ENCODE results near the gene ADPRM.
"Not testable (repeated sequence)": the region's sequence is repeated elsewhere in the genome, so short reads cannot be mapped to it uniquely, and the experiment has no call there.

Gene ADPRM, protein sequence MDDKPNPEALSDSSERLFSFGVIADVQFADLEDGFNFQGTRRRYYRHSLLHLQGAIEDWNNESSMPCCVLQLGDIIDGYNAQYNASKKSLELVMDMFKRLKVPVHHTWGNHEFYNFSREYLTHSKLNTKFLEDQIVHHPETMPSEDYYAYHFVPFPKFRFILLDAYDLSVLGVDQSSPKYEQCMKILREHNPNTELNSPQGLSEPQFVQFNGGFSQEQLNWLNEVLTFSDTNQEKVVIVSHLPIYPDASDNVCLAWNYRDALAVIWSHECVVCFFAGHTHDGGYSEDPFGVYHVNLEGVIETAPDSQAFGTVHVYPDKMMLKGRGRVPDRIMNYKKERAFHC

DNA sequence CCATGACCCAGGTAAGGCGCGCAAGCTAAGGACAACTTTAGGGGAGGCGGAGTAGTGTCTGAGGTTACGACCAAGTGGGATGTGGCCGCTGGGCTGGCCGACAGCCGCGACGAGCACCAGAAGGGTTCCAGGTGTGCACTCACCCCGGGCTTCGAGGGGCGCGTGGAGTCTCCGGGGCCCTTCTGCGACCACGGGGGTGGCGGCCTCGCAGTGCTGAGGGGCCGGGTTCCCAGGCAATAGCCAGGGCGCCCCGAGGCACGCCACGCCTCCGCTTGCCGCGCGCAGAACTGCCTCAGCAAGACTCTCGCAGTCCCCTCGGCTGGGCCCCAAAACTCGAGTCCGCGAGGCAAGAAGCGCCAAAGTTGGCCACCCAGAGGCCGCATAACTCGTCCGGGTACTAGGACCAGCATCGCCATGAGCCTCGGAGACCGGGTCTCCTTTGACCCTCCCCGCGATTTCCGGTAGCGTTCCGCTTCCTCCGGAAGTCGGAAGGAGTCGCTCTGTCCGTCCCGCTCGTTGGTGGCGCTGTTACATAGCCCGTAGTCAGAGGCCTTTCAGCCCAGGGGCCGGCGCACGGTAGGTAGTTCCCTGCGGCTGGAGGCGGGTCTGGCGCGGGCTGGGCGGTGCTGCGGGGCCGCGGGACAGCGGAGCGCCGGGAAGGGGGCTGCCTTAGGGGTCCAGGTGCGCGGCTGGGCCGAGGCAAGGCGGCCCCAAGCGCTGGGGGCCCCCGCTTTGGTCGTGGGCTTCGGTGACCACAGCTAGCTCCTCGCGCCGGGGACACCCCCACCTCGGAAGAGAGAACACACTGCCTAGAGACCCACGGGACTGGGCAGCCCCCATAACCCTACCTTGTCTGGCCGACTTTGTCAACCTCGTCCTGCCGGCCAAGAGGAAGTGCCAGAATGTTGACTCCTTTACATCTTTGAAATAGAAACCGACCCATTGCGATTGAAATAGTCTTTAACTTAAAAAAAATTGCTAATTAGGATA, at the start of gene ADPRM, which contains the start of gene SCO1:
ADPRM (plus strand) TSS at position 503 of the 990 bp plus-strand sequence. CDS start 7,333 bp downstream, outside the sequence.
SCO1 (minus strand) TSS at position 442 of the 990 bp plus-strand sequence; CDS start at position 416, 26 bp downstream.
- peak; percentile 93 for DNase-seq

GRCh38 chr17:10648381-10648780, 49.0 kb upstream of the ADPRM start:
- DNase-seq = no peak

- DNase-seq = no peak
Measured at GRCh38 chr17:10648956-10649355, 48.4 kb upstream of the ADPRM start.

GRCh38 chr17:10649602-10650001, 47.8 kb upstream of the ADPRM start:
- no peak for DNase-seq

DNA sequence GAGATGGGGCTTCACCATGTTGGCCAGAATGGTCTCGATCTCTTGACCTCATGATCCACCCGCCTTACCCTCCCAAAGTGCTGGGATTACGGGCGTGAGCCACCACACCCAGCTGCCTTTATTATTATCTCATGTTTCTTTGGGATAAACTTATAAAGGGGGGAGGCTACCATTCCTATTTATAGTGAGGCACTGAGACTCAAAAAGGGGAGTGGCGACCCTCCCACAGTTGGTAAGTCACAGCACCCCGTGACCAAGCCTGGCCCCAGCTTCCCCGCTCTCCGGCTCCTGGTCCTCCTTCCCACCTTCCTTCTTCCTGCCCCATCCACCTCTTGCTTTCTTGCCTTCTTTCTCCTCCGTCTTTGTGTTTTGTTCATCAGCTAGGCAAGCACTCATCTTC, 45.5 kb upstream of the ADPRM start:
- DNase-seq = no peak

DNA sequence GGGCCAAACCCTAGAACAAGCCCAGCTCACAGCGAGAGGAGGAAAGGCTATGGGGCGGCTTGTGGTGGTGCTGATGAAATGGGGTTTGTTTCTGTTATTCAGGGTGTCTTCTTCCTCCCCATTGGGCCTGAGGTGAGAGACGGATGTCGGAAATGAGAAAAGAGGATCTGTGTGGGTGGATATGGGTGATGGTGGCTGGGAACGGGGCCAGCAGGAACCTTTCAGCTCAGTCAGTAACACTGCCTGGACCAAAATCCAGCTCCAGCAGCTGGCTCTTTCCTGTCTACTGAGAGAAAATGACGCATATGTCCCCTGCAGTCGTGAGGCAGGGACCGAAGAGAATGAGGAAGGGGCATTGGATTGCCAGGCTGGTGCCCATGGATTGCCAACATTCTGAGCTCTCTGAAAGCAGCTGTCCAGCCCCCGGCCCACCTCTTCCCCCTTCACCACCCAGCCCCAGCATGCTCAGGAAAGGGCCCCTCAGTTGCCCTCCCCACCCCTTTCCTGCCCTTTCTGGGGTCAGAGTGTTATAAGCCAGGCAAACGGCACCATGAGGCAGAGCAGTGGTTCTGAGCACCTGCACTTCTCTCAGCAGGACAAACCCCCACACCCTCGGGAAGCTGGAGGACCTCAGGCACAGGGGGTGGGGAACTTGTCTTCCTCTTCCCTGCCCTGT, 44.3 kb upstream of the ADPRM start:
- peak; percentile 32 for DNase-seq

GRCh38 chr17:10653987-10654386, 43.4 kb upstream of the ADPRM start:
- no peak for DNase-seq

GRCh38 chr17:10657148-10657547, 40.2 kb upstream of the ADPRM start, which contains the start of gene MYH3:
TSS of gene MYH3 (minus strand) at chr17:10657309. CDS start at chr17:10655064, 2,245 bp downstream.
- no peak for DNase-seq

DNA sequence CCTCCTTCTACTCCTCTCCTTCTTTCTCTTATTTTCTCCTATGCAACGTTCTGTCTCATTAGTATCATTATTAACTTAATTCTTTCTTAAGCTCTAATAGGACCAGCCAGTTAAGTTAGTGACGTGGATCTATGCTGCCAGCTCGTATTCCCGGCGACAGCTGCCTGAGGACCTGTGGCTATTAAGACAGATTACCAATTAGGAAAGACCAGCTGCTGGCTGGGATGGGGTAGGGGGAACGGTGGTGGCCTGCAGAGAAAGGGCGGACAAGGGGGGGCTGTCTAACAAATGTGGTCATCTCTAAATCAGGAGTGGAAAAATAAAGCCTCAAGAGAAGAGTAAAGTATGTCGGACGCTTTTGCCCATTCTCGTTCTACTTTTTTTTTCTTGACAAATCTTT, 39.5 kb upstream of the ADPRM start:
- DNase-seq = no peak

DNA sequence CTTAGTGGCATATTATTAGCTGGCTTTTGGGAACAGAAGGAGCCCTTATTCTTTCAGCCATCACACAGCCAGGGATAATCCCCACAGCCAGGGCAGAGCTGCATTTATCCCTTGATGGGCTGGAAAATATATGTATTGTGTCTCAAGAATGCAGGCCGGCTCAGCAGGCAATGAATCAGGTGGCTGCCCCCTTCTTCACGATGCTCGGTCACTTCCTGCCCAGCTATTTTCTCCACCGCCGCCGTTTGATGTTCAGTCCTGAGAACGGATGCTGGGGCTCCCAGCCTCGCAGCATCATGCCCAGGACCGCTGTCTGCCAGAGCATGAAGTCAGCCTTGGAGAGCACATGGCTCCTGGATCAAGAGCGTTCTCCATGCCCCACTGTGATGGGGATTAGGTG, 36.0 kb upstream of the ADPRM start:
- DNase-seq = no peak

GRCh38 chr17:10663231-10663630, 34.2 kb upstream of the ADPRM start:
- DNase-seq = no peak

GRCh38 chr17:10664571-10664970, 32.8 kb upstream of the ADPRM start:
- DNase-seq = no peak

DNA sequence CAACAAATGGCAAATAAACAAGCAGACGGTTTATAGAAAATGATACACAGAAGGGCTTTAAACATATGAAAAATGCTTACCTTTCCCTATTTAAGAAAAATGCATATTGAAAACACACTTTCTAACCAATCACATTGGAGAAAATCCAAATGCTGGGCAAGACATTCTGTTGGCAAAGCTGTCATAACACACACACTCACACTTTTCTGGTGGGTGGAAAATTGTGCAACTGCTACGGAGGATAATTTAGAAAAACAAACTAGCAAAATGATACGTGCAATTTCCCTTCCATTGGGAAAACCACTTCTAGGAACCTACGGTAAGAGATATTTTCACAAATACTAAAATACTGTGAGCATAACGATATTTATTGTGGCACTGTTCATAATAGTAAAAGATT, 30.5 kb upstream of the ADPRM start:
- DNase-seq = no peak

DNA sequence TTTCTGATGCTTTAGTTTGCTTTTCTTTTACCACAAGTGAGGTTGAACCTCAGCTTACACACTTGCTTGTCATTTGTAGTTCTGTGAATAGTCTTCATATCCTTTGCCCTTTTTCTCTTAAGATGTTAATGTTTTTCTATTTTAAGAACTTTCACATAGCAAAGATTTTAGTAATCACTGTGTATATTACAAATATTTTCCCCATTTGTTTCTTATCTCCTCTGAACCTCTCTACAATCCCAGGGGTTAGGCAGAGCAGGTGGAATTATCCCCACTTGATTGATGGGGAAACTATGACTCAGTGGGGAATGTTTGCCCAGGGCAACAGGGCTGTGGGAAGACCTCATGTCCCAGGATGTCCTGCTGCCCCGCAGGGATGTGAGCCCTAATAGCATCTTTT, 28.6 kb upstream of the ADPRM start:
- no peak for DNase-seq

DNA sequence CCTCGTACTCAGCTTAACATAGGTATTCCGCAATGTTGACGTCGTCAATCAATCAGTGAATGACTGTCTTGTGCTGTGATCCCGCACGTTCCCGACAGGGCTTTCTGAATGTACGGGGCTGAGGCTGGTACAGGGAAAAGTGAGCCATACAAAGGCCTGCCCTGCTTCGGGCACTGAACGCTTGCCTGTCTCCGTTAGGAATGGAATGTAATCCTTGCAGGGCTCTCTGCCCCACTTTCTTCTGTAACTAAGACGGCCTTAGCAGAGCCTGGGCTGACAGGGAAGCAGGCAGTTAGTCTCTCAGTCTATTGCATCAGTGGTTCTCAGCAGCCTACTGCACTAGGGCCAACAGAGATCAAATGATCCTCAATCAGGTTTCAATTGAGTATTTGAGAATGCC, 24.1 kb upstream of the ADPRM start:
- DNase-seq = no peak

DNA sequence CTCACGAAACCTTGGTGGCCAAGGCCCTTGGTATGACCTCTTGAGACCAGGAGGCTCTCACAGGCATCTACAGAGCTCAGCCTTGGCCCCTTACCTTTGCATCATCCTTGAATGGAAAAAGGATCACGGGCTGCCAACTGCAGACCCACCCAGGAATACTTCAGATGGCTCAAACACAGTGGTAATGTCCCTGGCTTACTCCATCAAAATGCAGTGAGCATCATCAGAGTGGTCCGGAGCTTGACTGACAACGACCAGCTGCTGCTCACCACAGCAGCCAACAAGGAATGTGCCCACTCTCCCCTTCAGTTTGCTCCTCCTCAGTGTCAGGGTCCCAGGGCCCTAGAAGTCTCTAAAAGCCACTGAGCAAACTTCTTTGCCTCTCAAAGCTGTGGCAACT, 22.7 kb upstream of the ADPRM start:
- DNase-seq = no peak

DNA sequence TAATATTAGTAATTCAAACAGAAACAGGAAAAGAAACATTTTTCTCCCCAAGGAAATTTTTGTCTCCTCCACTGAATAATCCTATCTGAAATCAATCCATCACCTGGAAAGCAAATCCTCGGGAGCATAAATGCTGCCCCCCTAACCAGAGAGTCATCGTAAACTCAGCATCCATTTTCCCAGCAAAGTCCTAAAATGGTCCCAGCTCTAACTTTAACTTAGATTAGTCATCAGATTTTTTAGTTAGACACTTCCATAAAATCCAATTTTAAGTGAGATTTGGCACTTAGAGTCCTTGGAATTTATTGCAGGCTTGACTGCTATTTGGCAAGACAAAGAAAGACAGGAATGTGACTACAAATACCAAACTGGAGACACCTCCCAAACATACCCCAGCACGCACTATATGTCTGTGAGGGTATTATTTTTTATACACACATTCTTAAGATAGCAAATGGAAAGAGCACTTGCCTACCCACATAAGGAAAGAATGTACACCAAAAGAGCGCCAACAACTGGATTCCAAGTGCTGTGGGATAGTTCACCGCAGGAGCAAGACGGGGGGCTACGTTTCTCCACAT, 15.4 kb upstream of the ADPRM start:
- no peak for DNase-seq

DNA sequence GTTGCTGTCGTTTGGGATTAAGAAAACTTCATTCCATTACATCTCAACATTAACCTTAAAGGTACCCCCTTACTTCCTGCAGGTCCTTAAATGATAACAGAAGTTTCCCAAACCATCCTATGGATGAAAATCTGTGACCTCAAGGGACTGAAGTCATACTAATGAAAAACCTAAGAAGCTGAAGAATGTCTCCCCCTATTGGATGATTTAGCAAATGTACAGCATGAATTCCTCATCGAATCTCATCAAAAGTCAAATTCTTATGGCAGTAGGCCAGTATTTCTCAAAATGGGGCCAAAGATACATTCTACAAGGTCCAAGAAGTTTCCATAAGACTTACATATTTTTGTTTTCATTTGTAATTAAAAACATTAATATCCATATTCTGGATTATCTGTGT, 13.5 kb upstream of the ADPRM start:
- no peak for DNase-seq

- DNase-seq = no peak
Measured at GRCh38 chr17:10687499-10687898, 9.9 kb upstream of the ADPRM start.

- DNase-seq = not testable (repeated sequence)
Measured at GRCh38 chr17:10695875-10696407, 1.5 kb upstream of the ADPRM start.

DNA sequence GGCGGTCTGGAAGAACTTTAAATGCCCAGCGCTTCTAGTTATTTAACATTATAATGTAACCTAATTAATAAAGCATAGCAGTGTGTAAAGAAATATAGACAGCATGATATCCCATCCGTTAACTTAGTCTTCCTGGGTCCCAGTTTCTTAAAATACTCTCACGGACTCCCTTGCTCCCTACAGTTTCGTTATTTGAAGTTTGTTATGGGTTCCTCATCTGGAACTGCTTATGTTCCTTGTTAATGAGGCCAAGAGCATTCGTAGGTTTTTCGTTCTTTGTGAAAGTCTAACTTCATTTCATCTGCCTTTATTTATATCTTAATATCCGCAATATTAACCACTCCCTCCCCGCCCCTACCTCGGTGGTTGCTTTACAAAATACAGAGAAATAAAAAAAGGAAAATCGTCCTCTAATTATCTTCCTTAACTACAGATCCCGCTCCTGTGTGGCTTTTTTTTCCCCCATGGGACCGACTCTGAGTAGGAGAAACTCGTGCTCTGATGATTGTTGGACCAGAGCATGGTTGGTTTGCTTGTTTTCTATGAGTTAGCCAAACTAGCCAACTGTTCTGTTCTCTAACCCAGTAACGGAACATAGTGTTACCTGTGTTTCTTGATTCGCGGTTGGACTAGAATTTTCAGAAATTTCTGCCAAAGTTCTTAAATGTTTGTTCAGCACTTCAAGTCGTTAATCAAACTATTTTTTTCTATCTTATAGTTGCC, 863 bp downstream of the ADPRM start:
- DNase-seq = no peak

DNA sequence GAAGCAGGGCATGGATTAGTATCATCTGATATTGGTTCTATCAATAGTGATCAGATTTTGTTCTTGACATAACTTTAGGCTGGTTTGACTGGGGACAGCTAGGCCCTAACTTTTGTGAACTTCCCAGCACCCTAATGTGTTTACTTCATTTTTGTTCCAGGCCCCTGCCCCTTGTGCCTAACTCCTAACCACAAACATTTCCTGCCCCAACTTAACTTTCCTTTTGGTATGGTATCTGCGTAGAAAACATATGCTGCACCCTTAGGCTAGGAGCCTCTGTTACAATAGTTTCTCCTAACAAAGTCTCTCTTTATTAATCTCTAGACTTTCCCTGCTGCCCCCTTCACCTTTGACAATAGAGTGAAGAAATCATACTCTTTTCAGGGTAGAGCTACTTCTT, 2.5 kb downstream of the ADPRM start:
- no peak for DNase-seq
